DOHH2 (cell line): ENCODE results near the gene ARL4A.

ENCODE experiments used
- CTCF ChIP-seq: fragments of 200-600 bp; sonication (generic); IDR thresholded peaks from one replicate; pipeline ENCODE4 v1.5.1; 2014; ENCODE audit warnings: antibody characterized with exemption, mild to moderate bottlenecking, low read depth, low read length; ENCODE audit not compliant: poor library complexity, severe bottlenecking
- EZH2phosphoT487 ChIP-seq: fragments of 200-600 bp; sonication (generic); IDR thresholded peaks from 2 replicates; pipeline ENCODE4 v1.6.1; 2017; ENCODE audit warnings: borderline replicate concordance, mild to moderate bottlenecking, antibody characterized with exemption, low read length, moderate library complexity, mixed read lengths

- TF ChIP-seq CTCF (no peak), EZH2phosphoT487 (no peak)
These were observed 1.9 kb upstream of the ARL4A start for GRCh38 chr7:12685550-12685949.
